ENCODE data around the gene NRAP.

Gene NRAP

GRCh38 chr10:113604572-113604971 is 59.3 kb downstream of the NRAP start:
- Histone ChIP-seq H2AFZ (ENCODE audit: low read depth, low read length) (no peak overlapping the region), H3K9me3 (ENCODE audit: low read length) (peaks cover 7% of the 10 kb centered on the region), H3K36me3 (ENCODE audit: insufficient read depth, low read length) (no peaks in the 10 kb centered on the region), H3K27me3 (ENCODE audit: insufficient read depth, low read length) (no peaks in the 10 kb centered on the region), H3K4me1 (ENCODE audit: insufficient read depth, low read length) (peaks cover 7% of the 10 kb centered on the region), H3K4me3 (ENCODE audit: low read length) (no peak overlapping the region)

DNA sequence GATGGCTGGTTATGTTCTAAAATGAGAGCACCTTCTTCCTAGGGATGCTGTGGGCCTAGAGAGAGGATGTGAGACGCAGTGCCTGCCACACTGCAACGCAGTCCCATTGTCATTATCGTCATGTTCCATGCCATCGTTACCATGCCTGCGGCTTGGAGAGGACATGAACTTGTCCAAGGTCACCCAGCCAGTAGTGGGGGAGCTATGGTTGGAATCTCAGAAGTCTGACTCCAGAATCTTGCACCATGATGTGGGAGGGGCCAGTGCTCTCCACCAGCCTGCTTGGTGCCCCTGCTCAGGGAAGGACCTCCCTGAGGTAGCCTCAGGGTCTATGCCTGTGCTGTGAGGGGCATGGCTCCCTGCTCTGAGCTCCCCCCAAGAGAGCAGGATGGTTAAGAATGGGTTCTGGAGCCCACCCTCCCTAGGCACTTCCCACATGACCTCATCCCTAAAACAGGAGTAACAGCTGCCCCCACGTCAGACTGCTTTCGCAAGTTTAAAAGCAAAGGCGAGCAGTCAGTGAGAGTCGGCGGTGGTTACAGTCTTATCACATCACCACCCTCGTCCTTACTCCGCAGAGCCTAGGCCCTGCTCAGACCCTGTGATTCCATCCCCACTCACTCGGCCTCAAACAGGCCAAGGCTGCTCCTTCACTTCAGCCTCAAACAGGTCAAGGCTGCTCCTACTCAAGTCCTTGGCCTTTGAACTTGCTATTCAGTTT is 60.6 kb downstream of the NRAP start:
- Histone ChIP-seq H2AFZ (ENCODE audit: low read depth, low read length) (no peak overlapping the region), H3K9me3 (ENCODE audit: low read length) (peaks cover 7% of the 10 kb centered on the region), H3K36me3 (ENCODE audit: insufficient read depth, low read length) (no peaks in the 10 kb centered on the region), H3K27me3 (ENCODE audit: insufficient read depth, low read length) (no peaks in the 10 kb centered on the region), H3K4me1 (ENCODE audit: insufficient read depth, low read length) (peaks cover 4% of the 10 kb centered on the region), H3K4me3 (ENCODE audit: low read length) (no peak overlapping the region)

DNA sequence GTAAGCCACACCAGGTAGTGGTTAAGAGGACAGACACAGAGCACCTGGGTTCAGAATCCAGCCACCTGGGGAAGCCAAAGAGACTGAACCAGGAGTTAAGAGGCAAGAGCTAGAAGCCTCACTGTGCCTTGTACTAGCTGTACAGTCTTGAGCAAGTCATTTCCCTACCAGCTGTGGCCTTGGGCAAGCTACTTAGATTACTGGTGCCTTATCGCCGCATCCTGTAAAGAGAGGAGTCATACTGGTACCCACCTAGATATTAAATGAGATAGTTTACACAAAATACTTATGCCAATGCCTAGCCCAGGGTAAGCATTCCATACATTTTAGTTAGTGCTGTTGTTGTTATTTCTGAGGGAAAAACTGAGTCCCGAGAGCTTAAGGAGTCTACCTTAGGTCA is 63.3 kb downstream of the NRAP start:
- Histone ChIP-seq H3K9me3 (ENCODE audit: low read length) (peaks cover 7% of the 10 kb centered on the region), H2AFZ (ENCODE audit: low read depth, low read length) (no peak overlapping the region), H3K4me3 (ENCODE audit: low read length) (no peak overlapping the region)

GRCh38 chr10:113594652-113595051 is 69.2 kb downstream of the NRAP start:
- H2AFZ ChIP-seq (ENCODE audit: low read depth, low read length): no peak overlapping the region
- no peaks in the 10 kb centered on the region for H3K9me3 ChIP-seq (ENCODE audit: low read length)
- no peaks in the 10 kb centered on the region for H3K36me3 ChIP-seq (ENCODE audit: insufficient read depth, low read length)
- H3K4me3 ChIP-seq (ENCODE audit: low read length): no peak overlapping the region
- no peaks in the 10 kb centered on the region for H3K27me3 ChIP-seq (ENCODE audit: insufficient read depth, low read length)
- peaks cover 7% of the 10 kb centered on the region for H3K4me1 ChIP-seq (ENCODE audit: insufficient read depth, low read length)

More for the DNA sequence above, 63.3 kb downstream of the NRAP start:
- no peaks in the 10 kb centered on the region for H3K4me1 ChIP-seq (ENCODE audit: insufficient read depth, low read length)
- H3K36me3 ChIP-seq (ENCODE audit: insufficient read depth, low read length): no peaks in the 10 kb centered on the region
- no peaks in the 10 kb centered on the region for H3K27me3 ChIP-seq (ENCODE audit: insufficient read depth, low read length)

- no peak overlapping the region for H2AFZ ChIP-seq (ENCODE audit: low read depth, low read length)
- H3K27me3 ChIP-seq (ENCODE audit: insufficient read depth, low read length): no peaks in the 10 kb centered on the region
- H3K4me3 ChIP-seq (ENCODE audit: low read length): no peak overlapping the region
- peaks cover 17% of the 10 kb centered on the region for H3K4me1 ChIP-seq (ENCODE audit: insufficient read depth, low read length)
- no peaks in the 10 kb centered on the region for H3K9me3 ChIP-seq (ENCODE audit: low read length)
- no peaks in the 10 kb centered on the region for H3K36me3 ChIP-seq (ENCODE audit: insufficient read depth, low read length)
Observed at GRCh38 chr10:113592380-113592779, 71.5 kb downstream of the NRAP start.

DNA sequence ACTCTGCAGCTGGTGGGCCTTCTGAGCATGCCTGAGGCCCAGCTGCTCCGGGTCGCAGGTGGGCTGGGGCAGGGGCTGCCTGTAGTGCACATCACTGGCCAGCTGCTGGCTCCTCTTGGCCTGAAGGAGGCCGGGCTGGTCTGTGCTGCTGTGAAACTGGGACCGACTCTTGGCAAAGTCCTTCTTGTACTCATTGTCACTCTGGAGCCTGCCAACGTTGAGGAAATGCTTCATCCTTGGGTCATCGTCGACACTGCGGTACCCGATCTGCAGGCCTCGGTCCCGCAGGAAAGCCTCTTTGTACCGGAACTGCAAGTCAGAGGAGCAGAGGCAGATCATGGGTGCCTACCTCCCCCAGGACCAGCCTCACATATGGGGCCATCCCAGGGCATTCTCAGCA is 73.3 kb downstream of the NRAP start:
- peaks cover 17% of the 10 kb centered on the region for H3K4me1 ChIP-seq (ENCODE audit: insufficient read depth, low read length)
- no peak overlapping the region for H2AFZ ChIP-seq (ENCODE audit: low read depth, low read length)
- H3K4me3 ChIP-seq (ENCODE audit: low read length): no peak overlapping the region
- no peaks in the 10 kb centered on the region for H3K36me3 ChIP-seq (ENCODE audit: insufficient read depth, low read length)
- no peaks in the 10 kb centered on the region for H3K27me3 ChIP-seq (ENCODE audit: insufficient read depth, low read length)
- H3K9me3 ChIP-seq (ENCODE audit: low read length): no peaks in the 10 kb centered on the region

DNA sequence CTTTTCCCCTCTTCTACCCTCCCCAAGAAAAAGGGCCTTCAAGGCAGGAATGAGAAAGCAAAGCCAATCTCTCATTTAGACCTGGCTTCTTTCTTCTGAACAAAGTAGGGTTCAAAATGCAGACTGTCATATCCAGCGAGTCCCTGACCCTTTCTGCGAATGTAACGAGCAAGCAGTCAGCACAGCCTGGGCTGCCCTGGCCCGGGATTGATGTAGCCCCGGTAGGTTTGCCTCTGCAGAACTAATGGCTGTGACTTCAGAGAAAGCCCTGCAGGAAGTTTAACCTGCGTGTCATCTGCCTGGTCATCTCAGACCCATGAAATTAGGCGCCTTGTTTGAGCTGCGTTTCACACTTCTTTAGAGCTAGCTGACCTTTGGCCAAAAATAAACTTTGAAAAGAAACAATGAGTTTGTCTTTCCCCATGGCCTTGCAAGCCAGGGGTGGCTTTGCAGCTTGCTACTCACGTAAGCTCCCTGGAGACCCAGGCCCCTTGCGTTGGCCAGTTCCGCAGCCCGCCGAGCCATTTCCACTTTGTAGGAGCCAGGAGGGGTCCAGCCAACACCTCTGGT is 74.6 kb downstream of the NRAP start:
- Histone ChIP-seq H3K27me3 (ENCODE audit: insufficient read depth, low read length) (no peaks in the 10 kb centered on the region), H3K4me3 (ENCODE audit: low read length) (no peak overlapping the region), H3K9me3 (ENCODE audit: low read length) (no peaks in the 10 kb centered on the region), H3K4me1 (ENCODE audit: insufficient read depth, low read length) (peaks cover 10% of the 10 kb centered on the region), H3K36me3 (ENCODE audit: insufficient read depth, low read length) (no peaks in the 10 kb centered on the region), H2AFZ (ENCODE audit: low read depth, low read length) (no peak overlapping the region)

- Histone ChIP-seq H3K4me3 (ENCODE audit: low read length) (no peak overlapping the region), H3K4me1 (ENCODE audit: insufficient read depth, low read length) (peaks cover 10% of the 10 kb centered on the region), H2AFZ (ENCODE audit: low read depth, low read length) (no peak overlapping the region), H3K36me3 (ENCODE audit: insufficient read depth, low read length) (no peaks in the 10 kb centered on the region), H3K27me3 (ENCODE audit: insufficient read depth, low read length) (peaks cover 4% of the 10 kb centered on the region), H3K9me3 (ENCODE audit: low read length) (no peaks in the 10 kb centered on the region)
Observed at GRCh38 chr10:113585949-113586348, 77.9 kb downstream of the NRAP start.

GRCh38 chr10:113583571-113583970 is 80.3 kb downstream of the NRAP start:
- Histone ChIP-seq H3K4me1 (ENCODE audit: insufficient read depth, low read length) (no peaks in the 10 kb centered on the region), H3K9me3 (ENCODE audit: low read length) (no peaks in the 10 kb centered on the region), H3K4me3 (ENCODE audit: low read length) (no peak overlapping the region), H2AFZ (ENCODE audit: low read depth, low read length) (no peak overlapping the region), H3K27me3 (ENCODE audit: insufficient read depth, low read length) (peaks cover 4% of the 10 kb centered on the region), H3K36me3 (ENCODE audit: insufficient read depth, low read length) (no peaks in the 10 kb centered on the region)

DNA sequence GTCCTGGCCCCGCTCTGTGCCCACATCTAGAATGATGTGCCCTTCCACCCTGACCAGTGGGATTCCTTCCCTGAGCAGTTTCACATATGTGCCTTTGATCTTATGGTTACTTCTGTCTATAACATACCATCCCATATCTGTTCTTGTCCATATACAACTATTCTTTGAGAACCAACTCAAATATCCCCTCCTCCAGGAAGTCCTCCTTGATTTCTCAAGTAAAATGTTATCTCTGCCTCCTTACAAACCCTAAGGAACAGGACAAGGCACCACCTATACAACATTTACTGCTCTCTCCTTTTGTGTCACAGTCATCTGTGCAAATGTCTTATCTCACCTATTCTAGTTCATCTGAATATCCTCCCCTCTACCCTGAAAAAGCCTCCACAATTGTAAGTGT is 82.7 kb downstream of the NRAP start:
- no peaks in the 10 kb centered on the region for H3K9me3 ChIP-seq (ENCODE audit: low read length)
- no peaks in the 10 kb centered on the region for H3K36me3 ChIP-seq (ENCODE audit: insufficient read depth, low read length)
- no peak overlapping the region for H3K4me3 ChIP-seq (ENCODE audit: low read length)
- H3K4me1 ChIP-seq (ENCODE audit: insufficient read depth, low read length): no peaks in the 10 kb centered on the region
- H3K27me3 ChIP-seq (ENCODE audit: insufficient read depth, low read length): peaks cover 4% of the 10 kb centered on the region
- no peak overlapping the region for H2AFZ ChIP-seq (ENCODE audit: low read depth, low read length)

GRCh38 chr10:113578773-113579172 is 85.1 kb downstream of the NRAP start:
- Histone ChIP-seq H3K9me3 (ENCODE audit: low read length) (no peaks in the 10 kb centered on the region), H2AFZ (ENCODE audit: low read depth, low read length) (no peak overlapping the region), H3K4me3 (ENCODE audit: low read length) (no peak overlapping the region), H3K4me1 (ENCODE audit: insufficient read depth, low read length) (no peaks in the 10 kb centered on the region), H3K36me3 (ENCODE audit: insufficient read depth, low read length) (no peaks in the 10 kb centered on the region), H3K27me3 (ENCODE audit: insufficient read depth, low read length) (no peaks in the 10 kb centered on the region)

- H3K9me3 ChIP-seq (ENCODE audit: low read length): no peaks in the 10 kb centered on the region
- H2AFZ ChIP-seq (ENCODE audit: low read depth, low read length): no peak overlapping the region
- H3K27me3 ChIP-seq (ENCODE audit: insufficient read depth, low read length): no peaks in the 10 kb centered on the region
- H3K4me1 ChIP-seq (ENCODE audit: insufficient read depth, low read length): no peaks in the 10 kb centered on the region
- no peak overlapping the region for H3K4me3 ChIP-seq (ENCODE audit: low read length)
- no peaks in the 10 kb centered on the region for H3K36me3 ChIP-seq (ENCODE audit: insufficient read depth, low read length)
Observed at GRCh38 chr10:113576852-113577251, 87.0 kb downstream of the NRAP start.

DNA sequence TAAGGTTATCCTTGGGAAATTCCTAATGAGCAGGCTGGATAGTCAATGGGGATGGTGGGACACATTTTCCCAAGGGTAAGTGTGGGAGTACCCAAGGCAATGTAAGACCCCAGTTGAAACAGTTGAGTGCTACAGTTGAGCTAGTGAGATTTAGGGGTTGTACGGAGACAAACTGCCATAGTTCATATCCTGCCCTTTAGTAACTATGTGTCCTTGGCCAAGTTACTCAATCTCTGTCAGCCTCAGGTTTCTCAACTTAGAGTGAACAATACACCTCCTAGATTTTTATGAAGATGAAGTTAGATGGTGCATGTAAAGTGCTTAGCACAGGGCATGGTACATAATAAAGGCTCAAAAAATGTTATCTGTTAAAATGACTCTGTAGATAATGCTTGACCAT is 90.5 kb downstream of the NRAP start:
- peaks cover 8% of the 10 kb centered on the region for H3K27me3 ChIP-seq (ENCODE audit: insufficient read depth, low read length)
- H3K4me1 ChIP-seq (ENCODE audit: insufficient read depth, low read length): no peaks in the 10 kb centered on the region
- no peaks in the 10 kb centered on the region for H3K36me3 ChIP-seq (ENCODE audit: insufficient read depth, low read length)
- no peak overlapping the region for H2AFZ ChIP-seq (ENCODE audit: low read depth, low read length)
- no peaks in the 10 kb centered on the region for H3K9me3 ChIP-seq (ENCODE audit: low read length)
- H3K4me3 ChIP-seq (ENCODE audit: low read length): no peak overlapping the region

Data from neuron (in vitro differentiated cells).